LNCaP clone FGC (cell line): ENCODE results near the gene NAV3.

ENCODE experiments used
- DNase-seq: peaks from one replicate; pipeline ENCODE4 v3.0.0-alpha.2; 2011; ENCODE audit warnings: low read depth
- H3K4me3 ChIP-seq: 2 replicates; pipeline ENCODE4 v1.5.1; 2011; ENCODE audit warnings: mild to moderate bottlenecking, low read depth, low read length, control low read depth
- TF ChIP-seq, protein P1 (sequence below): IDR thresholded peaks from 2 replicates; pipeline ENCODE4 v1.5.1; 2012; ENCODE audit warnings: mild to moderate bottlenecking; ENCODE audit not compliant: control insufficient read depth, insufficient read depth; ENCODE audit errors: extremely low read depth

The NAV3 gene

DNA sequence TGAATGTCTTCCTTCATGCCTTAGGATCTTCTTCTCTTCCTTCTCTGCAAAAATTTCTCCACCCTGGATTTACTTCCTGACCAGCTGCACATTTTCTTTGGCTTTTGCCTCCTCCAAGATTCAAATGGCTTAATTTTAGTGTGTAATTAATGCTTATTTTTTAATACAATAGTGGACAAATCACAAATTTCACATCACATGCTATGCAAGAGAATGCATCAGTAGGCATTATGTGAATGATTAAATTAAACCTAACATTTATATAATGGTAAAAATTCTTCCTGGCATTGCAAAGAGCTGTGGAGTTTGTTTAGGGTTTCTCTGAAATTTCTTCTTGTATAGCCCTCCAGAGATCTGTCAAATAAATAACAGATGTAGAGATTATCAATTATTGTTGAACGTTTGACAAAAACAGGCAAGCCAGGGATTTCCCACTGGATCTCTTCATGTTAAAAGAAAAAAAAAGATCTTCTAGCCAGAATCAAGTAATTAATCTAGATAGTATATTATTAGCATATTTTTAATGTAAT is 84.4 kb downstream of the NAV3 start:
- DNase-seq = no peak
- TF ChIP-seq, protein P1, sequence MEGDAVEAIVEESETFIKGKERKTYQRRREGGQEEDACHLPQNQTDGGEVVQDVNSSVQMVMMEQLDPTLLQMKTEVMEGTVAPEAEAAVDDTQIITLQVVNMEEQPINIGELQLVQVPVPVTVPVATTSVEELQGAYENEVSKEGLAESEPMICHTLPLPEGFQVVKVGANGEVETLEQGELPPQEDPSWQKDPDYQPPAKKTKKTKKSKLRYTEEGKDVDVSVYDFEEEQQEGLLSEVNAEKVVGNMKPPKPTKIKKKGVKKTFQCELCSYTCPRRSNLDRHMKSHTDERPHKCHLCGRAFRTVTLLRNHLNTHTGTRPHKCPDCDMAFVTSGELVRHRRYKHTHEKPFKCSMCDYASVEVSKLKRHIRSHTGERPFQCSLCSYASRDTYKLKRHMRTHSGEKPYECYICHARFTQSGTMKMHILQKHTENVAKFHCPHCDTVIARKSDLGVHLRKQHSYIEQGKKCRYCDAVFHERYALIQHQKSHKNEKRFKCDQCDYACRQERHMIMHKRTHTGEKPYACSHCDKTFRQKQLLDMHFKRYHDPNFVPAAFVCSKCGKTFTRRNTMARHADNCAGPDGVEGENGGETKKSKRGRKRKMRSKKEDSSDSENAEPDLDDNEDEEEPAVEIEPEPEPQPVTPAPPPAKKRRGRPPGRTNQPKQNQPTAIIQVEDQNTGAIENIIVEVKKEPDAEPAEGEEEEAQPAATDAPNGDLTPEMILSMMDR = no peak
- H3K4me3 ChIP-seq = no peak overlapping the region

- no peak overlapping the region for H3K4me3 ChIP-seq
- no peak for DNase-seq
- TF ChIP-seq, protein P1 = no peak
These were observed 85.6 kb downstream of the NAV3 start for GRCh38 chr12:77916276-77916675.

GRCh38 chr12:77918046-77918445 is 87.4 kb downstream of the NAV3 start:
- no peak for DNase-seq
- TF ChIP-seq, protein P1 = no peak
- no peak overlapping the region for H3K4me3 ChIP-seq

DNA sequence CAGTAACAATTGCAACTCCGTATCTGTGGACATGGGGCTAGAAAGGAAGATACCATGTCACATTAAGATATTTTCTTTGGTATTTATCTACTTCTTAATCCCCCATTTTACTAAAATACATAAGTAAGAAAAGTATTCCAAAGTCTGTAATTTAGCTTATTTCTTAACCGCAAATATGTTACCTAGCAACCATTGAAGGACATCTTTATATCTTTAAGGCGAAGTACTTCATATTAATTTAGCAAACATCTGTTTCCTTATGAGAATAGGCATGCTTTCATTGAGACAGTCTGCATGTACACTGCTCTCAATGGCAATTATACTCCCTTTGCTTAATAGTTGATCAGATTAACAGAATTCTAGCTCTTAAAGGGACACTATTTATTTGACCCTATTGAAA is 88.8 kb downstream of the NAV3 start:
- TF ChIP-seq, protein P1 = no peak

GRCh38 chr12:77923882-77924281 is 93.2 kb downstream of the NAV3 start:
- no peak for DNase-seq
- no peak overlapping the region for H3K4me3 ChIP-seq
- TF ChIP-seq, protein P1 = no peak

More for the DNA sequence above, 88.8 kb downstream of the NAV3 start:
- H3K4me3 ChIP-seq = no peak overlapping the region
- no peak for DNase-seq

GRCh38 chr12:77924703-77925102 is 94.0 kb downstream of the NAV3 start:
- DNase-seq = no peak

More at GRCh38 chr12:77924703-77925102, 94.0 kb downstream of the NAV3 start:
- TF ChIP-seq, protein P1 = no peak
- H3K4me3 ChIP-seq = no peak overlapping the region
